ENCODE results near the gene ADI1.

The ADI1 gene

DNA sequence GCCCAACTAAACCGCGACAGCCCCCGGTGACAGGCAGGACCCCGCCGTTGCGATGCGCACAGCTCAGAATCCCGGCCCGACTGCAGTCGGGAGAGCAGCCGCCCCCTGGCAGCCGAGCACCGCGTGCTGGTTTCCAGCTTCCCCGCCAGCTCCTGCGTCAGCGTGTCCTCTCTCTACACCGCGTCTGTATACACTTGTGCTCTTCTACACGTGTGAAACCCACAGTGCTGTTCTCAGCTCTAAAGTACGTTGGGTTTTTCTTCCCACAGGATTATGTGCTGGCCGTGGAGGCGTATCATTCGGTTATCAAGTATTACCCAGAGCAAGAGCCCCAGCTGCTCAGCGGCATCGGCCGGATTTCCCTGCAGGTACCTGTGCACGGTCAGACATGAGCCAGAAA, 54.0 kb downstream of the ADI1 start:
- DNase-seq (ENCODE audit: low read depth, low spot score) = no peak
- H3K4me3 ChIP-seq (ENCODE audit: low read depth, low read length) = no peak overlapping the region
- no peak for TF ChIP-seq CTCF (IDR thresholded peaks at IDR 0.05; ENCODE audit: low read depth, low read length)
- in situ Hi-C loops (cut with HindIII; ENCODE audit: low sequenced_read_pairs) = no loop called here

GRCh38 chr2:3464401-3465005, 54.8 kb downstream of the ADI1 start:
- in situ Hi-C loops (cut with HindIII; ENCODE audit: low sequenced_read_pairs) = no loop called here
- no peak for DNase-seq (ENCODE audit: low read depth, low spot score)
- no peak for TF ChIP-seq CTCF (IDR thresholded peaks at IDR 0.05; ENCODE audit: low read depth, low read length)
- H3K4me3 ChIP-seq (ENCODE audit: low read depth, low read length) = no peak overlapping the region

DNA sequence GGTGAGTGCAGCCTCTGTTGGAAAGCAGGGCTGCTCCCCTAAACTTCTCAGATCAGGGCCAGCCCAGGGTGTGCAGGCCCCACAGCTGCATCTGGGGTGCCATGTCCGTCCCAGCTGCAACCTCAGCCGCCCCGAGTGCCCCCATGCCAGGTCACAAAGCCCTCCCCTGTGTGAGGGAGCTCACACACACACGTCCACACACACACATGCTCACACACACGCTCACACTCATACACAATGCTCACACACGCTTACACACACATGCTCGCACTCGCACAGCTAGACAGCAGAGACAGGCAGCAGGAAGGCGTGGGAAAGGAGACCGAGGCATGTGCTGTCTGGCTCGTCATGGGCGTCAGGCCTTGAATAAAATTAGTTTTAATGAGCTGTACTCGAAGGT, 55.4 kb downstream of the ADI1 start:
- TF ChIP-seq CTCF (IDR thresholded peaks at IDR 0.05; ENCODE audit: low read depth, low read length) = no peak
- H3K4me3 ChIP-seq (ENCODE audit: low read depth, low read length) = no peak overlapping the region
- DNase-seq (ENCODE audit: low read depth, low spot score) = no peak
- in situ Hi-C loops (cut with HindIII; ENCODE audit: low sequenced_read_pairs) = no loop called here

DNA sequence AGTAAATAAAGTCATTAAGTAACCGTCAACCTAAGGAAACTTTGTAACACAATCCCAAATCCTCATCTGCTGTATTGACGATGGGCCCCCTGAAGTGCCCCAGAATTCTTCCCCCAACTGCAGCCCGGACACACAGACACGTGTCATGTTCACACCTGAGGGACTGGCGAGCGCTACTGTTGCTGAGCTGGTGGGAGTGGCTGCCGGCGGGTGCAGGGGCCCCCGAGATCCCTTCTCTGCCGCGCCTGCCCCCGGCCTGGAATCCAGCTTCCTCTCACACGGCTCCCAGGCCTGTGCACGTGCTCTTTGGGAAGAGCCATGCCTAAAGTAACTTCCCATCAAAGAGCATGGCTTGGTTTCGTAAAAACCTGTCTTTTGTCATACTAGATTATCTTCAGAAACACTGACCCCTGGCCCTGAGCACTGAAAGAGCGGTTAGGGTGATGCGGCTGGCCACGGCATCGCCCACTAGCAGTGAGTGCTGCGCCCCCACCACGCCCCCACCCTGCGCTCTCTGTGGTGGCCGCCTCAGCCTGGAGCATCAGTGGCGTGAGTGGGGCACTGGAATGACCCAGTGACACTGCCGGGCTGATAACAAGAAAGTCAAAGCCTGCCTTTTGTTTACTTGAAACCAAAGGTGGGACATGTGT, 56.0 kb downstream of the ADI1 start:
- no peak for DNase-seq (ENCODE audit: low read depth, low spot score)
- TF ChIP-seq CTCF (IDR thresholded peaks at IDR 0.05; ENCODE audit: low read depth, low read length) = no peak
- in situ Hi-C loops (cut with HindIII; ENCODE audit: low sequenced_read_pairs) = no loop called here
- H3K4me3 ChIP-seq (ENCODE audit: low read depth, low read length) = no peak overlapping the region

- TF ChIP-seq CTCF (IDR thresholded peaks at IDR 0.05; ENCODE audit: low read depth, low read length) = no peak
- DNase-seq (ENCODE audit: low read depth, low spot score) = no peak
- no peak overlapping the region for H3K4me3 ChIP-seq (ENCODE audit: low read depth, low read length)
- in situ Hi-C loops (cut with HindIII; ENCODE audit: low sequenced_read_pairs) = no loop called here
Observed at GRCh38 chr2:3462493-3463104, 56.7 kb downstream of the ADI1 start.

DNA sequence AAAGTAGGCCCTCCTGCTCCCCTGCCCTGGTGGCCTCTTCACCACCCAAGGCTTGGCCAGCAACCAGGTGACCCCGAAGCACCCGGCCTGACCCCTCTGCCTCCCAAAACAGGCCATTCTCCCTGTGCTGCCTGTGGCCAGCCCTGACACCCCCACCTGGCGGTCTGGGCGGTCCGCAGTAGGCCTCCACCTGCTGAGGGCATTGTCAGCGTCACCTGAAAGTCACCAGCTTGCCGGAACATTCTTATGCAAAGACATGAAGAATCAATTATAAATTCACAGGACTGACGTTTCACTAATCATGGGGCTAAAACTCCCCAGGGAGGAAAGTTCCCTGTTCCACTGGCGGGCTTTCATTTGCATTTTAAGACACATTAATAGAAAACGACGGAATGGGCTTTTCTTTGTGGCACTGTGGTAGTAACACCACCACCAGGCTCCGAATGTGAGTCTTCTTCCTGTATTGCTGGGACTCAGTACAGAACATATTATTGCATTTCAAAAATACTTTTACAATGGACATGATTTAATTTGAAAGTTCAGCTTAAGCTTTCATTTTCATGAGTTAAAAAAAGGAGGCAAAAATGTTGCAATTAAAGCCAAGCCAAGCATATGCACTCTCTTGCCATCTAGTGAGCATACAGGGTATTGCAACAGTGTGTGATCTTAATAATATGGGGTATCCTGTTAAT, 57.4 kb downstream of the ADI1 start:
- TF ChIP-seq CTCF (IDR thresholded peaks at IDR 0.05; ENCODE audit: low read depth, low read length) = peak; percentile 93
- peak; percentile 70 for DNase-seq (ENCODE audit: low read depth, low spot score)
- in situ Hi-C loops (cut with HindIII; ENCODE audit: low sequenced_read_pairs) = no loop called here

More for the DNA sequence above, 57.4 kb downstream of the ADI1 start:
- no peak overlapping the region for H3K4me3 ChIP-seq (ENCODE audit: low read depth, low read length)

All from astrocyte of the spinal cord (primary cell).